ENCODE data around the gene ZNF507.

Gene ZNF507

GRCh38 chr19:32355309-32355708 is 9.9 kb downstream of the ZNF507 start:
- peaks cover 56 to 71% (median 61%) of the 10 kb centered on the region in 3 donors for H3K36me3 ChIP-seq
- intact Hi-C loops (cut with DNase I; ENCODE audit: low total_unique reads), result no loop called here

DNA sequence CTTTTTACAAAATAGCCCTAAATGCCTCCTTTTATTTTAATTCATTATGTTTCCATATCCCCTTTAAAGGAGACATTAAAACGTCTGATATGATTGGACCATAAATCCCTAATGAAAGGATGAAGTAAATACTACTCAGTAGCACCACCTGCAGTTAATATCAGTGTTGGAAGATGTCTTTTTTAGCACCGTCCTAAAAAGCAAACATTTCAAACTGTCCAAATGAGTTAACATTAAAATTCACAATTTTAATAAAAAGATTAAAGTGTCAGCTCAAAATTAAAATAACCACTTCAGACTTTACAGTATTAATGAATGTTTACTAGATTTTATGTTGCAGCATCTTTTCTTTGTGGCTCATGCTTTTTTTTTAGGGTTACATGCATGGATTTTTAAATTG is 12.3 kb downstream of the ZNF507 start:
- Histone ChIP-seq H3K27me3 (no peaks in the 10 kb centered on the region), H3K9me3 (no peaks in the 10 kb centered on the region), H3K36me3 (peaks cover 63 to 71% (median 66%) of the 10 kb centered on the region in 3 donors), H3K4me1 (peaks cover 0 to 32% (median 15%) of the 10 kb centered on the region in 4 donors), H3K27ac (no peak overlapping the region), H3K4me3 (no peak overlapping the region)
- TF ChIP-seq, protein P1, sequence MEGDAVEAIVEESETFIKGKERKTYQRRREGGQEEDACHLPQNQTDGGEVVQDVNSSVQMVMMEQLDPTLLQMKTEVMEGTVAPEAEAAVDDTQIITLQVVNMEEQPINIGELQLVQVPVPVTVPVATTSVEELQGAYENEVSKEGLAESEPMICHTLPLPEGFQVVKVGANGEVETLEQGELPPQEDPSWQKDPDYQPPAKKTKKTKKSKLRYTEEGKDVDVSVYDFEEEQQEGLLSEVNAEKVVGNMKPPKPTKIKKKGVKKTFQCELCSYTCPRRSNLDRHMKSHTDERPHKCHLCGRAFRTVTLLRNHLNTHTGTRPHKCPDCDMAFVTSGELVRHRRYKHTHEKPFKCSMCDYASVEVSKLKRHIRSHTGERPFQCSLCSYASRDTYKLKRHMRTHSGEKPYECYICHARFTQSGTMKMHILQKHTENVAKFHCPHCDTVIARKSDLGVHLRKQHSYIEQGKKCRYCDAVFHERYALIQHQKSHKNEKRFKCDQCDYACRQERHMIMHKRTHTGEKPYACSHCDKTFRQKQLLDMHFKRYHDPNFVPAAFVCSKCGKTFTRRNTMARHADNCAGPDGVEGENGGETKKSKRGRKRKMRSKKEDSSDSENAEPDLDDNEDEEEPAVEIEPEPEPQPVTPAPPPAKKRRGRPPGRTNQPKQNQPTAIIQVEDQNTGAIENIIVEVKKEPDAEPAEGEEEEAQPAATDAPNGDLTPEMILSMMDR (IDR thresholded peaks at IDR 0.05), result no peak
- intact Hi-C loops (cut with DNase I; ENCODE audit: low total_unique reads), result no loop called here
- no peak for DNase-seq

More at GRCh38 chr19:32355309-32355708, 9.9 kb downstream of the ZNF507 start:
- no peak overlapping the region for H3K4me3 ChIP-seq
- H3K27ac ChIP-seq, result no peak overlapping the region
- TF ChIP-seq, protein P1 (IDR thresholded peaks at IDR 0.05), result no peak
- H3K9me3 ChIP-seq, result no peaks in the 10 kb centered on the region
- peaks cover 0 to 34% (median 18%) of the 10 kb centered on the region in 4 donors for H3K4me1 ChIP-seq
- H3K27me3 ChIP-seq, result no peaks in the 10 kb centered on the region
- DNase-seq, result no peak

GRCh38 chr19:32358321-32358720 is 12.9 kb downstream of the ZNF507 start:
- no peak for DNase-seq
- peaks cover 0 to 34% (median 21%) of the 10 kb centered on the region in 4 donors for H3K4me1 ChIP-seq
- TF ChIP-seq, protein P1 (IDR thresholded peaks at IDR 0.05), result no peak
- no peak overlapping the region for H3K4me3 ChIP-seq
- intact Hi-C loops (cut with DNase I; ENCODE audit: low total_unique reads), result no loop called here
- no peak overlapping the region for H3K27ac ChIP-seq
- no peaks in the 10 kb centered on the region for H3K27me3 ChIP-seq
- no peaks in the 10 kb centered on the region for H3K9me3 ChIP-seq
- H3K36me3 ChIP-seq, result peaks cover 58 to 65% (median 60%) of the 10 kb centered on the region in 3 donors

- intact Hi-C loops (cut with DNase I; ENCODE audit: low total_unique reads), result no loop called here
- Histone ChIP-seq H3K4me1 (peaks cover 0 to 46% (median 29%) of the 10 kb centered on the region in 4 donors), H3K36me3 (peaks cover 46 to 52% (median 47%) of the 10 kb centered on the region in 3 donors), H3K4me3 (no peak overlapping the region), H3K27me3 (no peaks in the 10 kb centered on the region), H3K9me3 (no peaks in the 10 kb centered on the region), H3K27ac (no peak overlapping the region)
- DNase-seq, result no peak
- TF ChIP-seq, protein P1 (IDR thresholded peaks at IDR 0.05), result no peak
Observed at GRCh38 chr19:32359581-32359980, 14.2 kb downstream of the ZNF507 start.

GRCh38 chr19:32361574-32362317 is 16.3 kb downstream of the ZNF507 start:
- TF ChIP-seq, protein P1 (IDR thresholded peaks at IDR 0.05), result no peak
- Histone ChIP-seq H3K9me3 (no peaks in the 10 kb centered on the region), H3K27me3 (no peaks in the 10 kb centered on the region), H3K4me3 (no peak overlapping the region), H3K36me3 (peaks cover 29 to 33% (median 31%) of the 10 kb centered on the region in 3 donors), H3K27ac (peak overlapping the region; percentile 1 to 67), H3K4me1 (peaks cover 0 to 44% (median 30%) of the 10 kb centered on the region in 4 donors)
- intact Hi-C loops (cut with DNase I; ENCODE audit: low total_unique reads), result no loop called here
- no peak for DNase-seq
